H9 (cell line): ENCODE data around the gene SETDB2. TPM values are rescaled to one million over a fixed set of nuclear protein-coding genes. Genes with fewer than 3 reads are reported as not detected.

Experiments used
- DNase-seq: peaks from one replicate; pipeline ENCODE4 v3.0.0-alpha.2; 2017
- H2AFZ ChIP-seq: one replicate; pipeline ENCODE4 v1.6.1; 2013; ENCODE audit warnings: mild to moderate bottlenecking, low read length, control low read depth, moderate library complexity
- H2AK5ac ChIP-seq: 2 replicates; pipeline ENCODE4 v1.6.1; 2013; ENCODE audit warnings: low read length, control low read depth, mixed read lengths; ENCODE audit not compliant: insufficient read length
- H2BK120ac ChIP-seq: one replicate; pipeline ENCODE4 v1.6.1; 2013; ENCODE audit warnings: low read depth, mild to moderate bottlenecking, low read length, control low read depth, inconsistent platforms; ENCODE audit not compliant: poor library complexity, severe bottlenecking
- H2BK12ac ChIP-seq: 2 replicates; pipeline ENCODE4 v1.6.1; 2013; ENCODE audit warnings: low read length, control low read depth, mixed read lengths, low read depth; ENCODE audit not compliant: insufficient read length
- H2BK15ac ChIP-seq: 2 replicates; pipeline ENCODE4 v1.6.1; 2013; ENCODE audit warnings: low read depth, low read length, control low read depth
- H2BK20ac ChIP-seq: one replicate; pipeline ENCODE4 v1.6.1; 2013; ENCODE audit warnings: low read depth, mild to moderate bottlenecking, low read length, control low read depth, inconsistent platforms; ENCODE audit not compliant: poor library complexity, severe bottlenecking
- H2BK5ac ChIP-seq: 2 replicates; pipeline ENCODE4 v1.6.1; 2013; ENCODE audit warnings: low read length, control low read depth, mixed read lengths; ENCODE audit not compliant: insufficient read length
- H3K14ac ChIP-seq: 2 replicates; pipeline ENCODE4 v1.6.1; 2013; ENCODE audit warnings: low read length, control low read depth; ENCODE audit not compliant: insufficient read depth
- H3K18ac ChIP-seq: 2 replicates; pipeline ENCODE4 v1.6.1; 2013; ENCODE audit warnings: low read depth, mild to moderate bottlenecking, mixed read lengths, low read length, control low read depth; ENCODE audit not compliant: insufficient read length
- H3K23ac ChIP-seq: 2 replicates; pipeline ENCODE4 v1.6.1; 2013; ENCODE audit warnings: low read length, control low read depth, mixed read lengths, low read depth; ENCODE audit not compliant: insufficient read length
- H3K23me2 ChIP-seq: 2 replicates; pipeline ENCODE4 v1.6.1; 2013; ENCODE audit warnings: low read depth, mild to moderate bottlenecking, mixed read lengths, low read length, control low read depth; ENCODE audit not compliant: insufficient read length, poor library complexity, severe bottlenecking
- H3K27ac ChIP-seq: 2 replicates; pipeline ENCODE4 v1.5.1; 2013; ENCODE audit warnings: low read length, control low read depth, mixed read lengths, low read depth; ENCODE audit not compliant: insufficient read length
- H3K27me3 ChIP-seq: 2 replicates; pipeline ENCODE4 v1.6.1; 2013; ENCODE audit warnings: low read length, control low read depth, inconsistent platforms; ENCODE audit not compliant: insufficient read depth
- H3K4ac ChIP-seq: 2 replicates; pipeline ENCODE4 v1.6.1; 2013; ENCODE audit warnings: low read depth, mild to moderate bottlenecking, control low read depth, inconsistent platforms, low read length, moderate library complexity
- H3K4me1 ChIP-seq: 2 replicates; pipeline ENCODE4 v1.6.1; 2013; ENCODE audit warnings: low read length, control low read depth, inconsistent platforms; ENCODE audit not compliant: insufficient read depth
- H3K4me2 ChIP-seq: 2 replicates; pipeline ENCODE4 v1.6.1; 2013; ENCODE audit warnings: low read length, control low read depth, mixed read lengths; ENCODE audit not compliant: insufficient read length, insufficient read depth
- H3K56ac ChIP-seq: 2 replicates; pipeline ENCODE4 v1.6.1; 2013; ENCODE audit warnings: low read depth, mild to moderate bottlenecking, mixed read lengths, low read length, control low read depth; ENCODE audit not compliant: insufficient read length
- H3K79me1 ChIP-seq: 2 replicates; pipeline ENCODE4 v1.6.1; 2013; ENCODE audit warnings: low read depth, mild to moderate bottlenecking, moderate library complexity, low read length, control low read depth, inconsistent platforms; ENCODE audit not compliant: insufficient read depth, poor library complexity, severe bottlenecking
- H3K79me2 ChIP-seq: 2 replicates; pipeline ENCODE4 v1.6.1; 2013; ENCODE audit warnings: low read length, control low read depth, inconsistent platforms; ENCODE audit not compliant: insufficient read depth
- H3K9ac ChIP-seq: 2 replicates; pipeline ENCODE4 v1.6.1; 2013; ENCODE audit warnings: low read length, control low read depth, mixed read lengths; ENCODE audit not compliant: insufficient read length; ENCODE audit errors: extremely low read depth
- H3K9me3 ChIP-seq: one replicate; pipeline ENCODE4 v1.6.1; 2013; ENCODE audit warnings: low read depth, low read length, inconsistent platforms; ENCODE audit not compliant: control insufficient read depth
- H3T11ph ChIP-seq: one replicate; pipeline ENCODE4 v1.6.1; 2013; ENCODE audit warnings: mild to moderate bottlenecking, low read length, control low read depth, inconsistent platforms
- H4K20me1 ChIP-seq: one replicate; pipeline ENCODE4 v1.6.1; 2013; ENCODE audit not compliant: control insufficient read depth, insufficient read length, insufficient read depth
- H4K5ac ChIP-seq: 2 replicates; pipeline ENCODE4 v1.6.1; 2013; ENCODE audit warnings: low read depth, mild to moderate bottlenecking, mixed read lengths, low read length, control low read depth; ENCODE audit not compliant: insufficient read length
- H4K8ac ChIP-seq: replicated peaks from 2 replicates; pipeline ENCODE4 v1.6.1; 2013; ENCODE audit warnings: low read length, control low read depth, mixed read lengths, low read depth; ENCODE audit not compliant: insufficient read length
- H4K91ac ChIP-seq: 2 replicates; pipeline ENCODE4 v1.6.1; 2013; ENCODE audit warnings: low read depth, mild to moderate bottlenecking, moderate library complexity, mixed read lengths, low read length, control low read depth; ENCODE audit not compliant: insufficient read length
- H3K27ac Mint-ChIP-seq, 3 experiments: 2 replicates in 2 of 3; 3 replicates in 1 of 3; pipeline ENCODE4 v1.8.0; 2020 to 2021; ENCODE audit warnings: mixed read lengths in 3 of 3, mild to moderate bottlenecking in 1 of 3, moderate library complexity in 1 of 3
- H3K27me3 Mint-ChIP-seq: 2 replicates; pipeline ENCODE4 v1.8.0; 2021; ENCODE audit warnings: low read depth, mild to moderate bottlenecking, moderate library complexity, mixed read lengths
- H3K36me3 Mint-ChIP-seq, 3 experiments: 2 replicates in 2 of 3; 3 replicates in 1 of 3; pipeline ENCODE4 v1.8.0; 2020 to 2021; ENCODE audit warnings: low read depth in 3 of 3, mixed read lengths in 3 of 3; ENCODE audit not compliant: insufficient read depth in 1 of 3
- H3K4me1 Mint-ChIP-seq, 2 experiments: 2 replicates each; pipeline ENCODE4 v1.8.0; 2020; ENCODE audit warnings: mixed read lengths in 2 of 2
- H3K4me3 Mint-ChIP-seq, 2 experiments: 2 replicates in 1 of 2; 3 replicates in 1 of 2; pipeline ENCODE4 v1.8.0; 2020 to 2021; ENCODE audit warnings: mild to moderate bottlenecking in 2 of 2, mixed read lengths in 2 of 2, moderate library complexity in 1 of 2
- H3K9me3 Mint-ChIP-seq, 2 experiments: 2 replicates in 1 of 2; 3 replicates in 1 of 2; pipeline ENCODE4 v1.8.0; 2020; ENCODE audit warnings: mild to moderate bottlenecking in 2 of 2, mixed read lengths in 2 of 2, moderate library complexity in 1 of 2
- WGBS: extraction: QIAGEN DNeasy Blood & Tissue Kit; methylation state at CpG from one replicate; pipeline ENCODE4 v1.1.7; 2013; ENCODE audit warnings: missing lambda C conversion rate, low lambda C conversion rate, mixed read lengths; ENCODE audit not compliant: insufficient read length; ENCODE audit errors: extremely low coverage; 5-methylcytosine and 5-hydroxymethylcytosine counted together
- total RNA-seq: library from RNA; stranded (reverse); gene quantifications from 2 replicates; pipeline ENCODE4 v1.2.1, GENCODE V29; 2021
- TF ChIP-seq, protein P1 (sequence below): fragments of 200-600 bp; sonication (generic); conservative IDR thresholded peaks from 3 replicates; pipeline ENCODE4 v1.8.0; 2021; ENCODE audit warnings: antibody characterized with exemption, mild to moderate bottlenecking

The SETDB2 gene
- total RNA-seq, 1 experiment from 2014 or later, result 5.7 TPM

GRCh38 chr13:49539746-49540145 lies 95.7 kb downstream of the SETDB2 start:
- TF ChIP-seq, protein P1, sequence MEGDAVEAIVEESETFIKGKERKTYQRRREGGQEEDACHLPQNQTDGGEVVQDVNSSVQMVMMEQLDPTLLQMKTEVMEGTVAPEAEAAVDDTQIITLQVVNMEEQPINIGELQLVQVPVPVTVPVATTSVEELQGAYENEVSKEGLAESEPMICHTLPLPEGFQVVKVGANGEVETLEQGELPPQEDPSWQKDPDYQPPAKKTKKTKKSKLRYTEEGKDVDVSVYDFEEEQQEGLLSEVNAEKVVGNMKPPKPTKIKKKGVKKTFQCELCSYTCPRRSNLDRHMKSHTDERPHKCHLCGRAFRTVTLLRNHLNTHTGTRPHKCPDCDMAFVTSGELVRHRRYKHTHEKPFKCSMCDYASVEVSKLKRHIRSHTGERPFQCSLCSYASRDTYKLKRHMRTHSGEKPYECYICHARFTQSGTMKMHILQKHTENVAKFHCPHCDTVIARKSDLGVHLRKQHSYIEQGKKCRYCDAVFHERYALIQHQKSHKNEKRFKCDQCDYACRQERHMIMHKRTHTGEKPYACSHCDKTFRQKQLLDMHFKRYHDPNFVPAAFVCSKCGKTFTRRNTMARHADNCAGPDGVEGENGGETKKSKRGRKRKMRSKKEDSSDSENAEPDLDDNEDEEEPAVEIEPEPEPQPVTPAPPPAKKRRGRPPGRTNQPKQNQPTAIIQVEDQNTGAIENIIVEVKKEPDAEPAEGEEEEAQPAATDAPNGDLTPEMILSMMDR, result no peak
- Histone ChIP-seq H2BK15ac (no peak overlapping the region), H3T11ph (no peak overlapping the region)

More at GRCh38 chr13:49539746-49540145, 95.7 kb downstream of the SETDB2 start:
- no peak overlapping the region for H3K14ac ChIP-seq
- H3K9me3 ChIP-seq, result no peaks in the 10 kb centered on the region
- no peak overlapping the region for H4K8ac ChIP-seq
- no peaks in the 10 kb centered on the region for H3K23me2 ChIP-seq
- H2BK120ac ChIP-seq, result no peak overlapping the region
- no peak overlapping the region for H3K4ac ChIP-seq
- no peaks in the 10 kb centered on the region for H4K20me1 ChIP-seq
- Mint-ChIP-seq H3K4me1 (peaks cover 7 to 9% of the 10 kb centered on the region in 2 experiments; a peak in 1 of 4 replicates), H3K4me3 (no peak overlapping the region), H3K9me3 (no peaks in the 10 kb centered on the region), H3K27me3 (no peaks in the 10 kb centered on the region), H3K36me3 (peaks cover 2 to 49% (median 32%) of the 10 kb centered on the region in 3 experiments; a peak in 6 of 7 replicates), H3K27ac (peak overlapping the region in 2 of 3 experiments; percentile 77 to 78; a peak in 3 of 7 replicates)
- H2AFZ ChIP-seq, result no peak overlapping the region
- no peak overlapping the region for H3K4me2 ChIP-seq
- no peak overlapping the region for H3K27ac ChIP-seq
- no peak overlapping the region for H3K9ac ChIP-seq
- H2BK20ac ChIP-seq, result no peak overlapping the region
- no peak overlapping the region for H2BK5ac ChIP-seq
- no CpG with 5 or more reads among the region's 3 CpGs for WGBS
- H4K91ac ChIP-seq, result no peak overlapping the region
- no peak overlapping the region for H2AK5ac ChIP-seq
- H3K27me3 ChIP-seq, result no peaks in the 10 kb centered on the region
- DNase-seq, result no peak
- no peak overlapping the region for H4K5ac ChIP-seq
- H3K4me1 ChIP-seq, result no peaks in the 10 kb centered on the region
- H2BK12ac ChIP-seq, result no peak overlapping the region
- no peak overlapping the region for H3K18ac ChIP-seq
- H3K56ac ChIP-seq, result no peak overlapping the region
- H3K79me2 ChIP-seq, result no peaks in the 10 kb centered on the region
- no peak overlapping the region for H3K23ac ChIP-seq
- no peaks in the 10 kb centered on the region for H3K79me1 ChIP-seq
